ENCODE data around the gene MAGI1. TPM values are rescaled to one million over a fixed set of nuclear protein-coding genes. Genes with fewer than 3 reads are reported as not detected.
"Not testable (repeated sequence)": the region's sequence is repeated elsewhere in the genome, so short reads cannot be mapped to it uniquely, and the experiment has no call there.

MAGI1 gene
- polyA plus RNA-seq, 3 donors: 28.3 to 29.7 (median 29.3) TPM

DNA sequence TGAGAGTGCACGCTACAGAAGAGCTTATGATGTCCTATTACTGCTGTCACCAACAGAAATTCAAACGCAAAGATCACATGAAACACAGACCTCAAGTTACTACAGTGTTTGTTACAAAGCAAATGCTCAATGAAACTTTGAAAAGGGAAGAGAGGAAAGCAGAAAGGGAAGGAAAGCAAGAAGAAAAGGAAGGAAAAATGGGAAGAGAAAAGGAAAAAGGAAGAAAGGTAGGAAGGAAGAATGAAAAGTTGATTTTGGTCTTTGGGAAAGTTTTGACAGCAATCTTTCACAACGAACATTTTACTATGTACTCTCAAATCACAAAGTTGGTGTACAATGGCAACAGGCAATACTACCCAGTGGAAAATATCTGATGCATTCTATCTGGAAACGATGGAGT lies 514.8 kb downstream of the MAGI1 start:
- no peak for DNase-seq (ENCODE audit: low read depth in 3 of 3, low spot score in 2 of 3)

GRCh38 chr3:65521032-65521431 lies 517.7 kb downstream of the MAGI1 start:
- DNase-seq (ENCODE audit: low read depth in 3 of 3, low spot score in 2 of 3): no peak

- DNase-seq (ENCODE audit: low read depth in 3 of 3, low spot score in 2 of 3): no peak
Observed at GRCh38 chr3:65516998-65517397, 521.7 kb downstream of the MAGI1 start.

GRCh38 chr3:65514317-65514716 lies 524.4 kb downstream of the MAGI1 start:
- not testable (repeated sequence) for DNase-seq (ENCODE audit: low read depth in 3 of 3, low spot score in 2 of 3)

DNA sequence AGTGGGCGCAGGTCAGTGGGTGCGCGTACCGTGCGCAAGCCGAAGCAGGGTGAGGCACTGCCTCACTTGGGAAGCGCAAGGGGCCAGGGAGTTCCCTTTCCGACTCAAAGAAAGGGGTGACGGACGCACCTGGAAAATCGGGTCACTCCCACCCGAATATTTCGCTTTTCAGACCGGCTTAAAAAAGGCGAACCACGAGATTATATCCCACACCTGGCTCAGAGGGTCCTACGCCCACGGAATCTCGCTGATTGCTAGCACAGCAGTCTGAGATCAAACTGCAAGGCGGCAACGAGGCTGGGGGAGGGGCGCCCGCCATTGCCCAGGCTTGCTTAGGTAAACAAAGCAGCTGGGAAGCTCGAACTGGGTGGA lies 529.3 kb downstream of the MAGI1 start:
- DNase-seq (ENCODE audit: low read depth in 3 of 3, low spot score in 2 of 3): not testable (repeated sequence)

DNA sequence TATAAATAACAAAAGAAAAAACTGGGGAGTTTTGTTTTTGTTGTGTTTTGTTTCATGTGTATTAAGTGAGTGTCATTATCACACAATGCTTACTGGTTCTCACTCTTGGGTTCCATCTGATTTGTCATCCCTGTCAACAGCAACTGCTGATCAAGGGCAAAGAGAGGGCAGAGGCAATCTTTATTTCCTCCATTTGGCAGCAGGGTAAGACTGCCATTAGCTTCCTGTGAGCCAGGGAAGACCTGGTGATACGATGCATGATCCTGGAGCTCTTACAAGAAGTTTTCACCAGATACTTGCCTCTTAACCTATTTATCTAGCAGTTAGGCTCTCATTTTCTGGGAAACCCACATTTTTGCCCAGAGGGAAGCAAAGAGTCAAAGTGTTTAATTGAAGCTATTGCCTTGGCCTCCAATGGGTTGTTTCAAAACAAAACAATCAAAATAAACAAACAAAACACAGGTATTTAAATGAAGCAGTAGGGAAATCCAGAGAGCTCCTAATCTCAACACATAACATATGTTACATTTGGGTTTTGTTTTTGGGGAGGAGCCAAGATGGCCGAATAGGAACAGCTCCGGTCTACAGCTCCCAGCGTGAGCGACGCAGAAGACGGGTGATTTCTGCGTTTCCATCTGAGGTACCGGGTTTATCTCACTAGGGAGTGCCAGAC lies 529.8 kb downstream of the MAGI1 start:
- no peak for DNase-seq (ENCODE audit: low read depth in 3 of 3, low spot score in 2 of 3)

GRCh38 chr3:65507437-65507836 lies 531.3 kb downstream of the MAGI1 start:
- DNase-seq (ENCODE audit: low read depth in 3 of 3, low spot score in 2 of 3): no peak

GRCh38 chr3:65503776-65504175 lies 534.9 kb downstream of the MAGI1 start:
- DNase-seq (ENCODE audit: low read depth in 3 of 3, low spot score in 2 of 3): no peak

DNA sequence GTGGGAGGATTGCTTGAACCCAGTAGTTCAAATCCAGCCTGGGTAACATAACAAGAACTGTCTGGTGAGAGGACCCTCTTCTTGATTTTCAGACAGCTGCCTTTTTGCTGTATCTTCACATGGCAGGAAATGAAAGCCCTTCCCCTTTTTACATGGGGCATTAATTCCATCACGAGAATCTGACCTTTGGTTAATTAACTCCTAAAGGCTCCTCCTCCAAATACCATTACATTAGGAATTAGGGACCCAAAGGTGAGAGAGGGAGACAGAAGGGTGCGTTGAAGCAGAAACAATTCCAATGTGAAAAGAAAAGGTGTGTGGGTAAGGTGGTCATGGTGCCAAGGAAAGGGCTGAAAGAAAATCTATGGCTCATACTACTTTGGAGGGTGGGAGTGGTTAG lies 536.2 kb downstream of the MAGI1 start:
- no peak for DNase-seq (ENCODE audit: low read depth in 3 of 3, low spot score in 2 of 3)

DNA sequence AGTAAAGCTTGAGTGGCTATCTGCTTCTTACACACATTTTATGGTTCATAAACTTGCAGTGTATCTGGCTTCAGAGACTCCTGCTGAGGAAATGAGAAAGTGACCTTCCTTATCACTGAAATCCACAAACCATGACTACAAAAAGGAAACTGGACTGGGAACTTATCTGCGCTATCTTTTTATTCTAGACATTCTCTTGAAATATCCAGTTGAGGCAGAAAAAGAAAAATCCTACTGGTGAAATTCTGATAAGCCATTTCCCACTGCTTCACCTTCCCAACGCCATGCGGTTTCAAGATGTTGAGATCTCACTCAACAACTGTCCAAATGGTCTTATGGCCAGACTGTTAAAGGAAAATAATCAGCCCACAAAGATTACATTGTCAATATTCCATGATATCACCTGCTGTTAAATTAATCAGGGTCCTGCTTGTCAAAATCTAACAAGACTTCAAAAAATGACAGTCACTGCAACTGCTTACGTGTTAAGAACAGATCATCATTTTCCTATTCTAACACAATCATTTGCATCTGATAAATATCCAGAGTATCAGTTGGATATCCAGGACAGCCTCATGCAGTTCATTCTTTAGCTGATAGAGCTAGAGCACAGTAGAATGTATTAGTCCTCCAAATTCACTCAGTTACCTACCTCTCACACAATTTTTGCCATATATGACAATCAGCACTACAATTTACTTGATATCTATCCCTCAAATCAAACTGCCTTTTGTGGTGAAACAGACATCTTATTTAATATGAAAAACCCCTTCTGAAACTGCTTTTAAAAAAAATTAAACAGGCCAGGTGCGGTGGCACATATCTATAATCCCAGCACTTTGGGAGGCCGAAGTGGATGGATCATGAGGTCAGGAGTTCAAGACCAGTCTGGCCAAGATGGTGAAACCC lies 538.1 kb downstream of the MAGI1 start:
- no peak for DNase-seq (ENCODE audit: low read depth in 3 of 3, low spot score in 2 of 3)

- DNase-seq (ENCODE audit: low read depth in 3 of 3, low spot score in 2 of 3): no peak
Observed at GRCh38 chr3:65497846-65498245, 540.9 kb downstream of the MAGI1 start.

GRCh38 chr3:65497236-65497635 lies 541.5 kb downstream of the MAGI1 start:
- DNase-seq (ENCODE audit: low read depth in 3 of 3, low spot score in 2 of 3): no peak

- DNase-seq (ENCODE audit: low read depth in 3 of 3, low spot score in 2 of 3): no peak
Observed at GRCh38 chr3:65493938-65494337, 544.8 kb downstream of the MAGI1 start.

- DNase-seq (ENCODE audit: low read depth in 3 of 3, low spot score in 2 of 3): no peak
Observed at GRCh38 chr3:65493371-65493882, 545.3 kb downstream of the MAGI1 start.

GRCh38 chr3:65492249-65492648 lies 546.5 kb downstream of the MAGI1 start:
- no peak for DNase-seq (ENCODE audit: low read depth in 3 of 3, low spot score in 2 of 3)

DNA sequence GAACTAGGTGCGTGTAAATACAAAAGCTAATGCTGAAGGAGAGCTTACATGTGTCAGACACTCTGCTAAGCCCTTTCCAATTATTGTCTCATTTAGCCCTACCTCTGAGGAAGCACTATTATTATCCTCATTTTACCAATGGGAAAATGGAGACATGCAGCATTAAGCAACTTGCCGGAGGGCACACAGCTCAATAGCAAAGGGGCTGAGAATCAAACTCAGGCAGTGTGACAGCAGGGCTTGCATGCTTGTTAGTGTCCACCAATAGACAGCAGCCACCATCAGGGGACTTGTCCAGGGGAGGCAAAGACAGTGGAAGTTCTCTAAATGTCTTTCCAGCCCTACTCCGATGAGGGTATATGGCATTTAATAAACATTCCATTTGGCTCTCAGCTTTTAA lies 548.6 kb downstream of the MAGI1 start:
- no peak for DNase-seq (ENCODE audit: low read depth in 3 of 3, low spot score in 2 of 3)

- DNase-seq (ENCODE audit: low read depth in 3 of 3, low spot score in 2 of 3): no peak
Observed at GRCh38 chr3:65489253-65489652, 549.5 kb downstream of the MAGI1 start.

DNA sequence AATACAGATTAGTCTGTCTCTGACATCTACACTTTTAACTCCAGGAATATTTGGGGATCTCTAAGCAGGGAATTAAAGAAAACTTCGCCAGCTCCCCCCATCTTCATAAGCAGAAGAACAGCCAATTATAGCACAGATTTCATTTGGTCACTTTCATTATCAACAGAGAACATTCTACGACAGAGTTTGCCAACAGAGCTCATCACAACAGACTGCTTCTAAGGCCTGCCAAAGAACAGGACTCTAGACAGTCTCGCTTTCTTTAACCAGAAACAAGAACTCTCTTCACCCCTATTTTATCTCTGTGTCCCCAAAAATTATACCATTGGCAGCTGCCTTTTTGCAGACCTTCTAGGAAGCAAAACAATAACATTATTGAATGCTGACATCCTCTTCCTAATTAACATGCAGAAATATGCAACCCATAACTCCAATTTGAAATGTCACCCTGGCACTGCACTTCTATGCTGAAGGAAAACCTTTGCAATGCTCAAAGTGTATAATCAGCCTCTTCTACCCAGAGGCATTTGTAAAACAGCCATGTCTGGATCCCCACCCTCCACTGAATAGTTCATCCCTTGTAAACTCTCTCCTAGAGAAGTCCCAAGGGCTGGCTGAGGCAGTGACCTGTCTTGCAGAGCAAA lies 552.8 kb downstream of the MAGI1 start:
- DNase-seq (ENCODE audit: low read depth in 3 of 3, low spot score in 2 of 3): no peak

GRCh38 chr3:65484964-65485363 lies 553.8 kb downstream of the MAGI1 start:
- no peak for DNase-seq (ENCODE audit: low read depth in 3 of 3, low spot score in 2 of 3)

GRCh38 chr3:65483480-65483879 lies 555.2 kb downstream of the MAGI1 start:
- peak in 1 of 3 donors; percentile 59 for DNase-seq (ENCODE audit: low read depth in 3 of 3, low spot score in 2 of 3)

GRCh38 chr3:65483011-65483410 lies 555.7 kb downstream of the MAGI1 start:
- DNase-seq (ENCODE audit: low read depth in 3 of 3, low spot score in 2 of 3): no peak

Measured in right renal cortex interstitium (tissue), 3 donors.